ENCODE results near the gene ZNF689. TPM values are rescaled to one million over a fixed set of nuclear protein-coding genes. Genes with fewer than 3 reads are reported as not detected.

ZNF689 gene
- total RNA-seq, 3 donors from 2014 or later (not counting 1 experiment from before 2014, with no cell fraction given): 8.8 to 9.3 (median 9.1) TPM

- intact Hi-C loops (cut with micrococcal nuclease): loop anchor here (2.0 to 5.0 kb wide), 2 partner anchors 179 to 1829 kb away; partner anchors contain the start of genes ATXN2L and ITGAL
- peaks cover 31 to 37% of the 10 kb centered on the region in 2 donors for H3K4me1 Mint-ChIP-seq
- H3K4me3 Mint-ChIP-seq: peak overlapping the region; percentile 100
- no peaks in the 10 kb centered on the region for H3K36me3 Mint-ChIP-seq
- Histone ChIP-seq H3K27me3 (ENCODE audit: control insufficient read depth, insufficient read depth, low read length) (no peaks in the 10 kb centered on the region), H3K4me1 (ENCODE audit: control insufficient read depth, insufficient read depth, low read length) (peaks cover 31% of the 10 kb centered on the region), H3K9me3 (ENCODE audit: control insufficient read depth, insufficient read depth, low read length) (no peaks in the 10 kb centered on the region), H3K4me3 (ENCODE audit: low read length) (peak overlapping the region; percentile 94), H3K27ac (ENCODE audit: low read length) (peak overlapping the region; percentile 96), H3K36me3 (ENCODE audit: control insufficient read depth, insufficient read depth, low read length) (peaks cover 38% of the 10 kb centered on the region)
- DNase-seq (peak; percentile 69 to 90), ATAC-seq (peak; percentile 60 to 77 (median 63))
- peak overlapping the region; percentile 95 to 100 for H3K27ac Mint-ChIP-seq
- WGBS (ENCODE audit: insufficient coverage): 1% methylated on average over 68 of the region's 71 CpGs
- peak; percentile 85 for TF ChIP-seq CTCF (IDR thresholded peaks at IDR 0.05)
- H3K27me3 Mint-ChIP-seq (ENCODE audit: low read depth in 2 of 2): no peaks in the 10 kb centered on the region
- H3K9me3 Mint-ChIP-seq: no peaks in the 10 kb centered on the region
Measured at GRCh38 chr16:30651124-30652004, 41.2 kb upstream of the ZNF689 start.

GRCh38 chr16:30650369-30651123, 40.4 kb upstream of the ZNF689 start, which contains the start of gene PRR14:
PRR14 (plus strand) TSS chr16:30650960; CDS start chr16:30651646, 686 bp downstream.
- H3K36me3 ChIP-seq (ENCODE audit: control insufficient read depth, insufficient read depth, low read length): peaks cover 30% of the 10 kb centered on the region
- under 1% methylated on average over 53 of the region's 53 CpGs for WGBS (ENCODE audit: insufficient coverage)
- no peaks in the 10 kb centered on the region for H3K27me3 Mint-ChIP-seq (ENCODE audit: low read depth in 2 of 2)
- H3K36me3 Mint-ChIP-seq: no peaks in the 10 kb centered on the region
- peak within 1 kb of the TSS; percentile 95 to 100 for H3K27ac Mint-ChIP-seq
- peaks cover 31% of the 10 kb centered on the region for H3K4me1 ChIP-seq (ENCODE audit: control insufficient read depth, insufficient read depth, low read length)
- peak; percentile 82 to 95 (median 85) for ATAC-seq
- H3K9me3 ChIP-seq (ENCODE audit: control insufficient read depth, insufficient read depth, low read length): no peaks in the 10 kb centered on the region
- peak within 1 kb of the TSS; percentile 94 for H3K4me3 ChIP-seq (ENCODE audit: low read length)
- DNase-seq: peak; percentile 96 to 99
- peak within 1 kb of the TSS; percentile 100 for H3K4me3 Mint-ChIP-seq
- peak within 1 kb of the TSS; percentile 96 for H3K27ac ChIP-seq (ENCODE audit: low read length)
- H3K9me3 Mint-ChIP-seq: no peaks in the 10 kb centered on the region
- TF ChIP-seq CTCF (IDR thresholded peaks at IDR 0.05): no peak
- H3K27me3 ChIP-seq (ENCODE audit: control insufficient read depth, insufficient read depth, low read length): no peaks in the 10 kb centered on the region
- H3K4me1 Mint-ChIP-seq: peaks cover 31 to 37% of the 10 kb centered on the region in 2 donors
- intact Hi-C loops (cut with micrococcal nuclease): loop anchor here (1.0 to 5.0 kb wide), 5 partner anchors 8 to 1828 kb away; partner anchors contain the start of genes ATXN2L, FBRS, ITGAL and ZNF764

GRCh38 chr16:30649725-30650368, 39.7 kb upstream of the ZNF689 start:
- H3K27me3 ChIP-seq (ENCODE audit: control insufficient read depth, insufficient read depth, low read length): no peaks in the 10 kb centered on the region
- intact Hi-C loops (cut with micrococcal nuclease): loop anchor here (1.0 to 5.0 kb wide), 5 partner anchors 8 to 1828 kb away; partner anchors contain the start of genes ATXN2L, FBRS, ITGAL and ZNF764
- no peak for TF ChIP-seq CTCF (IDR thresholded peaks at IDR 0.05)
- H3K27ac Mint-ChIP-seq: peak overlapping the region; percentile 95 to 100
- H3K9me3 Mint-ChIP-seq: no peaks in the 10 kb centered on the region
- peaks cover 31 to 32% of the 10 kb centered on the region in 2 donors for H3K4me1 Mint-ChIP-seq
- DNase-seq: peak; percentile 56 to 67
- peak overlapping the region; percentile 96 for H3K27ac ChIP-seq (ENCODE audit: low read length)
- H3K4me3 Mint-ChIP-seq: peak overlapping the region; percentile 100
- peak overlapping the region; percentile 94 for H3K4me3 ChIP-seq (ENCODE audit: low read length)
- WGBS (ENCODE audit: insufficient coverage): 30% methylated on average over 22 of the region's 22 CpGs
- peaks cover 23% of the 10 kb centered on the region for H3K36me3 ChIP-seq (ENCODE audit: control insufficient read depth, insufficient read depth, low read length)
- H3K9me3 ChIP-seq (ENCODE audit: control insufficient read depth, insufficient read depth, low read length): no peaks in the 10 kb centered on the region
- H3K4me1 ChIP-seq (ENCODE audit: control insufficient read depth, insufficient read depth, low read length): peaks cover 31% of the 10 kb centered on the region
- no peaks in the 10 kb centered on the region for H3K36me3 Mint-ChIP-seq
- no peaks in the 10 kb centered on the region for H3K27me3 Mint-ChIP-seq (ENCODE audit: low read depth in 2 of 2)
- peak; percentile 7 to 9 (median 7) for ATAC-seq

Measured in natural killer cell (primary cell).